H1 (cell line): ENCODE data around the gene MAP1LC3A. TPM values are rescaled to one million over a fixed set of nuclear protein-coding genes. Genes with fewer than 3 reads are reported as not detected.

Experiments
- CEBPB ChIP-seq: IDR thresholded peaks from 2 replicates; pipeline ENCODE4 v1.6.1; 2012; ENCODE audit warnings: low read depth, low read length
- EP300 ChIP-seq, 2 experiments: IDR thresholded peaks; 1 replicate in 1 of 2; 2 replicates in 1 of 2; pipeline ENCODE4 v1.6.1; 2011 to 2012; ENCODE audit warnings: low read depth in 2 of 2, low read length in 2 of 2, mild to moderate bottlenecking in 2 of 2, borderline replicate concordance in 1 of 2, inconsistent platforms in 1 of 2, moderate library complexity in 1 of 2
- FOSL1 ChIP-seq: IDR thresholded peaks from 2 replicates; pipeline ENCODE4 v1.6.1; 2011; ENCODE audit warnings: mild to moderate bottlenecking, low read depth, low read length, moderate library complexity; ENCODE audit not compliant: insufficient read depth
- SP1 ChIP-seq: IDR thresholded peaks from 2 replicates; pipeline ENCODE4 v1.6.1; 2011; ENCODE audit warnings: low read depth, low read length
- polyA plus RNA-seq, 7 experiments: library from polyadenylated mRNA; depleted of rRNA in 3 of 7; stranded (reverse) in 5 of 7; unstranded in 2 of 7; fragments of >200 nt in 5 of 7; fragments of 200-250 nt in 2 of 7; gene quantifications; 1 replicate in 5 of 7; 2 replicates in 1 of 7; 4 replicates in 1 of 7; pipeline versions ENCODE4 v1.2.1 to v1.2.3, GENCODE V29; 2011 to 2013; ENCODE audit warnings: missing spikeins in 2 of 7, mixed read lengths in 2 of 7
- total RNA-seq: library from RNA; stranded (reverse); fragmentation: NEBNext Ultra II Directional; extraction: Animal tissue kit (Norgen Biotek cat#: 25700); gene quantifications from 2 replicates; pipeline ENCODE4 v1.2.1, GENCODE V29; 2021

Gene MAP1LC3A
- total and polyA plus RNA-seq, 2 of the 8 experiments (the other 6 are each of a cell fraction or from before 2014, with no cell fraction given): 5.0 to 6.1 TPM

DNA sequence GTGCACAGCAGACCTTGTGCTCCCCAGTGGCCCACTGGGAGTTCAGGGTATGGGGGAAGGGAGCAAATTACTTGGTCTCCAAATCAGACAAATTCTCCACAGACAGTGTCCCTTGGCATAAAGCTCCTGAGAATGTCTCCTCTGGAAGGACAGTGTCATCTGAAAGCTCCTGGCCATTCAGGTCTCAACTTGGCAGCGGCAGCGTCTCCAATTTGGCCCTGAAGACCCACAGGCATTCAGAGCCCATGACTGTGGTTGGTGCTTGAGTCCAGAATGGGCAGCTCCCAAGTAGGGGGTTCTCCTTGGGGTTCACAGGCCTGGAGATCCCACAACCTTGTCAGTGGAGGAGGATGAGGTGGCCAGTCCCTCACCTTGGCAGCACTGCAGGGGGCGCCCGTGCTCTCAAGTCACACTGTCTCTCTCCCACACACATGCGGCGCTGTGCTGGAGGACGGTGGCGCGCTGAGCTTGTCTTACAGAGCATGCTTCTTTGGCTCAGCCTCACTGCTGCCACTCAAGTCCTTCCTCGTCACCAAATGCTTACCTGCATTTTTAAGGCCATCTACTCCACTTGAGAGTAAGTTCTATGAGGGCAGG, 21.6 kb upstream of the MAP1LC3A start (continued):
- TF ChIP-seq SP1 (no peak), EP300 (IDR thresholded peaks at IDR 0.05; ENCODE audit: borderline replicate concordance in 1 of 2, low read depth in 2 of 2, low read length in 2 of 2) (no peak), CEBPB (no peak), FOSL1 (no peak)
